ENCODE data around the gene ZBTB44.
"Not testable (repeated sequence)": the region's sequence is repeated elsewhere in the genome, so short reads cannot be mapped to it uniquely, and the experiment has no call there.

DNA sequence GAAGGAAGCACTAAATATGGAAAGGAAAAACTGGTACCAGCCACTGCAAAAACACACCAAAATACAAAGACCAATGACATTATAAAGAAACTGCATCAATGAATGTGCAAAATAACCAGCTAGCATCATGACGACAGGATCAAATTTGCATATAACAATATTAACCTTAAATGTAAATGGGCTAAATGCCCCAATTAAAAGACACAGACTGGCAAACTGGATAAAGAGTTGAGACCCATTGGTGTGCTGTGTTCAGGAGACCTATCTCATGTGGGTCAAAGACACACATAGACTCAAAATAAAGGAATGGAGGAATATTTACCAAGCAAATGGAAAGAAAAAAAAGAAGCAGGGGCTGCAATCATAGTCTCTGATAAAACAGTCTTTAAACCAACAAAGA is 63.0 kb downstream of the ZBTB44 start:
- TF ChIP-seq, protein P1, sequence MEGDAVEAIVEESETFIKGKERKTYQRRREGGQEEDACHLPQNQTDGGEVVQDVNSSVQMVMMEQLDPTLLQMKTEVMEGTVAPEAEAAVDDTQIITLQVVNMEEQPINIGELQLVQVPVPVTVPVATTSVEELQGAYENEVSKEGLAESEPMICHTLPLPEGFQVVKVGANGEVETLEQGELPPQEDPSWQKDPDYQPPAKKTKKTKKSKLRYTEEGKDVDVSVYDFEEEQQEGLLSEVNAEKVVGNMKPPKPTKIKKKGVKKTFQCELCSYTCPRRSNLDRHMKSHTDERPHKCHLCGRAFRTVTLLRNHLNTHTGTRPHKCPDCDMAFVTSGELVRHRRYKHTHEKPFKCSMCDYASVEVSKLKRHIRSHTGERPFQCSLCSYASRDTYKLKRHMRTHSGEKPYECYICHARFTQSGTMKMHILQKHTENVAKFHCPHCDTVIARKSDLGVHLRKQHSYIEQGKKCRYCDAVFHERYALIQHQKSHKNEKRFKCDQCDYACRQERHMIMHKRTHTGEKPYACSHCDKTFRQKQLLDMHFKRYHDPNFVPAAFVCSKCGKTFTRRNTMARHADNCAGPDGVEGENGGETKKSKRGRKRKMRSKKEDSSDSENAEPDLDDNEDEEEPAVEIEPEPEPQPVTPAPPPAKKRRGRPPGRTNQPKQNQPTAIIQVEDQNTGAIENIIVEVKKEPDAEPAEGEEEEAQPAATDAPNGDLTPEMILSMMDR (IDR thresholded peaks at IDR 0.05), result not testable (repeated sequence)
- not testable (repeated sequence) for TF ChIP-seq POLR2A (IDR thresholded peaks at IDR 0.05)
